Measurements from ENCODE around the gene KCNIP4. TPM values are rescaled to one million over a fixed set of nuclear protein-coding genes. Genes with fewer than 3 reads are reported as not detected.

KCNIP4 gene
- total and polyA plus RNA-seq, 2 of the 8 experiments (the other 6 are each of a cell fraction or from before 2014, with no cell fraction given) = 0.06 TPM; not detected in 1

DNA sequence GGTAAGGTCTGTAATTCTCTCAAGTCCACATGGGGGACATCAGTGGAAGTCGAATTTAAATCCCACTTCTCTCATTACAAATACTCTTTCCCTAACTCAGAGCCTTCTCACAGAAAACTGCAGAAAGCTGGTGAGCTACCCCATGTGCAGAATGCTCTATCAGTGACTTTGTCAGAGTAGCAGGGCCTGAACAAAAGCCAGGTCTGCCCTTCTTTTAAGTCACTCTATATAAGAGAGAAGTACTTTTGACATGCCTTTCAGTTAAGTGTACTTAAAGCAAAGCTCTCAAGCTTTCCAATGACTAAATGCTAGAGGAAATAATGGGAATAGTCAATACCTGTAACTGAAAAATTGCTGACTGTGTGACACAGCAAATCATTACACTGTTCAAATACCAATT, 323.1 kb downstream of the KCNIP4 start:
- no peak overlapping the region for H3K4me3 ChIP-seq (ENCODE audit: extremely low read depth in 1 of 4, insufficient read depth in 2 of 4, low read depth in 3 of 4, low read length in 4 of 4)
- H2BK15ac ChIP-seq (ENCODE audit: low read length) = no peak overlapping the region
- H4K20me1 ChIP-seq (replicated peaks in 1 of 2; ENCODE audit: control insufficient read depth in 1 of 2, insufficient read depth in 2 of 2, low read length in 2 of 2) = peaks cover 0 to 2% of the 10 kb centered on the region in 2 experiments
- H2BK12ac ChIP-seq (ENCODE audit: low read depth, low read length) = no peak overlapping the region
- H2AK5ac ChIP-seq (ENCODE audit: low read depth, low read length) = no peak overlapping the region
- H3K4ac ChIP-seq (replicated peaks; ENCODE audit: insufficient read length, low read depth, low read length) = no peak overlapping the region
- no peak overlapping the region for H2BK5ac ChIP-seq (ENCODE audit: low read depth, low read length)
- H3K23ac ChIP-seq (ENCODE audit: insufficient read length) = no peak overlapping the region
- H3K9me3 ChIP-seq (ENCODE audit: insufficient read depth in 2 of 2, low read depth in 1 of 2, low read length in 1 of 2) = no peaks in the 10 kb centered on the region
- H3K79me1 ChIP-seq (ENCODE audit: low read depth, low read length) = no peaks in the 10 kb centered on the region
- H4K91ac ChIP-seq (replicated peaks; ENCODE audit: insufficient read length, low read length) = no peak overlapping the region
- H2BK20ac ChIP-seq (ENCODE audit: low read length) = no peak overlapping the region
- no peak overlapping the region for H3K18ac ChIP-seq (ENCODE audit: extremely low read depth, low read length)
- ChIA-PET POLR2A (ENCODE audit: partially characterized antibody) (no interaction called here), CTCF (ENCODE audit: partially characterized antibody) (interaction anchor here (1.1 kb wide), 1 partner anchor 82 kb away, joined by 3 read pairs; no protein-coding TSS in a partner anchor)
- no peaks in the 10 kb centered on the region for H3K79me2 ChIP-seq (ENCODE audit: control insufficient read depth in 1 of 2, insufficient read depth in 2 of 2, low read length in 2 of 2)
- WGBS, 2 experiments (ENCODE audit: extremely low coverage in 1 of 2, insufficient coverage in 1 of 2, insufficient read length in 1 of 2, insufficient replicate concordance in 2 of 2, low coverage in 1 of 2, low lambda C conversion rate in 2 of 2, missing lambda C conversion rate in 1 of 2) = 86% methylated on average over 1 of the region's 1 CpG; no CpG with 5 or more reads in 1 of the 2 experiments
- H2AFZ ChIP-seq (ENCODE audit: low read length) = no peak overlapping the region
- no peak overlapping the region for H3K14ac ChIP-seq (ENCODE audit: insufficient read length)
- no peak overlapping the region for H3K9ac ChIP-seq (replicated peaks in 1 of 4; ENCODE audit: extremely low read depth in 1 of 4, low read depth in 3 of 4, low read length in 3 of 4)
- no peak overlapping the region for H2BK120ac ChIP-seq (replicated peaks; ENCODE audit: low read depth, low read length)
- no peaks in the 10 kb centered on the region for H3K4me1 ChIP-seq (replicated peaks in 1 of 4; ENCODE audit: control insufficient read depth in 3 of 4, insufficient read depth in 4 of 4, low read length in 3 of 4)
- no peak overlapping the region for H4K5ac ChIP-seq (ENCODE audit: insufficient read length, low read depth, low read length)
- no peak overlapping the region for H3K4me2 ChIP-seq (ENCODE audit: insufficient read depth in 1 of 2, low read depth in 2 of 2, low read length in 2 of 2)
- no peaks in the 10 kb centered on the region for H3K27me3 ChIP-seq (replicated peaks in 1 of 4; ENCODE audit: control insufficient read depth in 3 of 4, extremely low read depth in 1 of 4, insufficient read depth in 3 of 4, low read length in 3 of 4)
- H3K56ac ChIP-seq (replicated peaks; ENCODE audit: insufficient read length, low read depth, low read length) = no peak overlapping the region
- no peaks in the 10 kb centered on the region for H3K23me2 ChIP-seq (ENCODE audit: low read depth, low read length)
- no peaks in the 10 kb centered on the region for H3K36me3 ChIP-seq (ENCODE audit: control insufficient read depth in 2 of 4, insufficient read depth in 4 of 4, low read length in 3 of 4)
- no peak for DNase-seq (ENCODE audit: low read depth in 1 of 2, low spot score in 2 of 2)
- H4K8ac ChIP-seq (ENCODE audit: extremely low read depth, insufficient read depth, low read length) = no peak overlapping the region
- no peak overlapping the region for H3K27ac ChIP-seq (ENCODE audit: low read depth, low read length)
- FAIRE-seq = no peak
- no peak for TF ChIP-seq RAD21 (IDR thresholded peaks at IDR 0.05 in 1 of 2, conservative IDR thresholded peaks at IDR 0.05 in 1 of 2; ENCODE audit: low read depth in 2 of 2, low read length in 2 of 2)
- no peak for TF ChIP-seq CTBP2 (IDR thresholded peaks at IDR 0.05; ENCODE audit: borderline replicate concordance, insufficient read depth, insufficient read length, low read length)
- no peak for TF ChIP-seq MAFK (IDR thresholded peaks at IDR 0.05; ENCODE audit: low read depth, low read length)
- no peak for TF ChIP-seq TAF7 (optimal IDR thresholded peaks at IDR 0.05; ENCODE audit: borderline replicate concordance, low read depth, low read length)
- no peak for TF ChIP-seq KDM1A (IDR thresholded peaks at IDR 0.05; ENCODE audit: borderline replicate concordance, low read length)
- no peak for TF ChIP-seq TAF1 (IDR thresholded peaks at IDR 0.05; ENCODE audit: low read depth, low read length)
- TF ChIP-seq SP4 (IDR thresholded peaks at IDR 0.05; ENCODE audit: low read length) = no peak
- TF ChIP-seq RNF2 (IDR thresholded peaks at IDR 0.05; ENCODE audit: borderline replicate concordance, low read depth, low read length, missing control alignments, poor library complexity, severe bottlenecking) = no peak
- TF ChIP-seq RFX5 (IDR thresholded peaks at IDR 0.05; ENCODE audit: borderline replicate concordance, low read depth, low read length) = no peak
- no peak for TF ChIP-seq JUN (IDR thresholded peaks at IDR 0.05; ENCODE audit: low read depth, low read length)
- TF ChIP-seq GABPA (IDR thresholded peaks at IDR 0.05; ENCODE audit: borderline replicate concordance, insufficient read depth, low read length) = no peak
- no peak for TF ChIP-seq BCL11A (IDR thresholded peaks at IDR 0.05; ENCODE audit: low read depth in 2 of 2, low read length in 2 of 2)
- no peak for TF ChIP-seq SP1 (IDR thresholded peaks at IDR 0.05; ENCODE audit: low read depth, low read length)
- no peak for TF ChIP-seq TEAD4 (IDR thresholded peaks at IDR 0.05; ENCODE audit: low read depth, low read length)
- no peak for TF ChIP-seq SIRT6 (IDR thresholded peaks at IDR 0.05; ENCODE audit: low read length)

Data from H1 (cell line).